AG10803 (cell line): ENCODE results near the gene ARHGAP10.

ENCODE experiments used
- DNase-seq: peaks from one replicate; pipeline ENCODE4 v3.0.0; 2010; ENCODE audit warnings: low read depth
- H3K4me3 ChIP-seq: 2 replicates; pipeline ENCODE4 v1.5.1; 2011; ENCODE audit warnings: mild to moderate bottlenecking, low read length, control low read depth
- TF ChIP-seq, protein P1 (sequence below): conservative IDR thresholded peaks from 2 replicates; pipeline ENCODE4 v1.5.1; 2011; ENCODE audit warnings: mild to moderate bottlenecking, low read length, control low read depth, inconsistent platforms

Gene ARHGAP10

DNA sequence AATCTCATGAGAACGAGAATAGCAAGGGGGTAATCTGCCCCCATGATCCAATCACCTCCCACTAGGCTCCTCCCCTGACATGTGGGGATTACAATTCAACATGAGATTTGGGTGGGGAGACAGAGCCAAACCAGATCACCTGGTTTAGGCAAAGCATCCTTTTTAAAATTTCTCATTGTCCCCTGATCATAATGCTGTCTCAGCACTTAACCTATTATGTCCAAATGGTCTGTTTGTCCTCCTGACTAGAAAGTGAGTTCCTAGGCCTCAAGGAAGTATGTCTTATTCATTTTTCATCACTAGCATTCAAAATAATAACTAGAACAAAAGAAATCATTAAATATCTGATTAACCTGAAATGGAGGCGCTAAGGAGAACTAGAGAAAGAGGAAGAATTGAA lies 40.1 kb upstream of the ARHGAP10 start:
- DNase-seq = no peak
- H3K4me3 ChIP-seq = no peak overlapping the region
- TF ChIP-seq, protein P1, sequence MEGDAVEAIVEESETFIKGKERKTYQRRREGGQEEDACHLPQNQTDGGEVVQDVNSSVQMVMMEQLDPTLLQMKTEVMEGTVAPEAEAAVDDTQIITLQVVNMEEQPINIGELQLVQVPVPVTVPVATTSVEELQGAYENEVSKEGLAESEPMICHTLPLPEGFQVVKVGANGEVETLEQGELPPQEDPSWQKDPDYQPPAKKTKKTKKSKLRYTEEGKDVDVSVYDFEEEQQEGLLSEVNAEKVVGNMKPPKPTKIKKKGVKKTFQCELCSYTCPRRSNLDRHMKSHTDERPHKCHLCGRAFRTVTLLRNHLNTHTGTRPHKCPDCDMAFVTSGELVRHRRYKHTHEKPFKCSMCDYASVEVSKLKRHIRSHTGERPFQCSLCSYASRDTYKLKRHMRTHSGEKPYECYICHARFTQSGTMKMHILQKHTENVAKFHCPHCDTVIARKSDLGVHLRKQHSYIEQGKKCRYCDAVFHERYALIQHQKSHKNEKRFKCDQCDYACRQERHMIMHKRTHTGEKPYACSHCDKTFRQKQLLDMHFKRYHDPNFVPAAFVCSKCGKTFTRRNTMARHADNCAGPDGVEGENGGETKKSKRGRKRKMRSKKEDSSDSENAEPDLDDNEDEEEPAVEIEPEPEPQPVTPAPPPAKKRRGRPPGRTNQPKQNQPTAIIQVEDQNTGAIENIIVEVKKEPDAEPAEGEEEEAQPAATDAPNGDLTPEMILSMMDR = no peak

DNA sequence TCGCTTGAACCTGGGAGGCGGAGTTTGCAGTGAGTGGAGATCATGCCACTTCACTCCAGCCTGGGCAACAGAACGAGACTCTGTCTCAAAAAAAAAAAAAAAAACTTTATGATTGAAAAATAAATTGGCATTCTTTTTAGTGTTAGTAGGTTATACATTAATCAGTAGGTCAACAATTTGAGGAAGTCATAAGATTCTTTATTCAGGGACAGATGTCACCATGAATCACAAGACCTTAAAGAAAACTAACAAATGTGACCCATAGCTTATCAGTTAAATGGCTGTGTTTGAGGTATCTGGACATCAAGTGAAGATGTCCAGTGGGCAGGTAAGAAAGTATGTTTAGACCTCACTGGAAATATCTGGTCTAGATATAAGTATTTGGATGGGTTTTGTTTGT lies 38.7 kb upstream of the ARHGAP10 start:
- TF ChIP-seq, protein P1 = no peak
- no peak for DNase-seq
- H3K4me3 ChIP-seq = no peak overlapping the region

DNA sequence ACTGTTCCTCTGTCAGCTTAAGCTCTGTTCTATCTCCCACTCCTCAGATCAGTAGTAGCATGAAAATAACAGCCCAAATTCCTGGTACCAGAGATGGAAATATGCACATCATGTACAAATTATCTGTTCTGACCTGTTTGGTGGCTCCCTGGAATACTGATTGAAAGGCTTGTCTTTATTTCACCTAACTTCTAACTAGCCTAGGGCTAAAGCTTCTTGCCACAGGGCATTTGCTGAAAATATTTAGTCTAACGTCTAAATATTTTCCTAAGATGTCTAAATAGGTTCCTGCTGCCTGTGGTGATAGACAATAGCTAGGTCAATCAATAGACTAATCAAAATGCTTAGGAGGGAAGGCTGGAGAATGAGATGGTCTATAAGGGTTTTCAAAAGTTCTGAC lies 35.0 kb upstream of the ARHGAP10 start:
- no peak for DNase-seq
- no peak overlapping the region for H3K4me3 ChIP-seq
- TF ChIP-seq, protein P1 = no peak

DNA sequence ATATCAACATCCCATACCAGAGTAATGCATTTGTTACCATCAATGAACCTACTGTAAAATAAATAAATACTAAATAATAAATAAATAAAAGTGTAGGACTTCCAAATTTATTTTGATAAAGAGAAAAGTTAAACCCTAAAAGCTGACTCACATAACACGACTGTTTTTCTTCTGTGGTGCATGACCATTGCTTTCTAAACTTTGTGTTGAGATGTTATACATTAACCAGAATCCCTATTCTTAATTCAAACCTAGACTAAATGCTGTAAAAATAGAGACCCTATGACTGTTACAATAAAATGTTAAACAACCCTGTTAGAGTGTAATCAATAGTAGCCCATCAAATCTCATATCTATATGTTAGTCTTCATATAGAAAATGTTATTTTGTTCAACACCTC lies 27.0 kb upstream of the ARHGAP10 start:
- no peak overlapping the region for H3K4me3 ChIP-seq
- TF ChIP-seq, protein P1 = no peak
- no peak for DNase-seq

DNA sequence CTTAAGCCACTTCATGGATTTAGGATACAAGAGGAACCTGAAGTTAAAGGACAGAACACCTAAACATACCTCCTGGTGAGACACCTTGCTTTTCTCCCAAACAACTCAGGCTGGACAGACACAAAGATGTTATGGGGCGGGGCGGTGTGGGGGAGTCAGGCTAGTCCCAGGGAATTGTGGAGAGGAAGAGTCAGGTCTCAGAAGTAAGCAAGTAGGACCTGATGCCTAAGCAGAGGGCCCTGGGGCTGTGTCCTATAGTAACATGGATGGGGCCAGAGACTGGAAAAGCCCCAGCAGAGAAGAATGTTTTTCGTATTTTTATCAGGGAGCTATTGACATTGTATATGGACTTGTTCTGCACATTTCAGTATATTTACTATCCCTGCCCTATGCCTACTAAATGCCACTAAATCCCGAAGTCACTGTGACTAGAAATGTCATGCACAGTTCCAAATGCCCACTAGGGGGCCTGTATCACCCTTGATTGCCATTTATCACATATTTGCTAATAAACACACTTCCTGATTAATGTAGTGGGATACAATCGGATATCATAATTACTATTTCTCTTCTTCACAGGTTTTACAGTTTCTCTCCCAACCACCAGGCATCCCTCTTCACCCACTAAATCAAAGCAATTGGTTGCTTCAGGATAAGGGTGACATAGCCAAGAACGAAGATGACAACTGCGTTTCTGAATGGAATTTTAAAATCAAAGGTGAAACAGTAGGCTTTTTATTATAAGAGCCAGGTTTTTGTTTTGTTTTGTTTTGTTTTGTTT lies 23.8 kb upstream of the ARHGAP10 start:
- H3K4me3 ChIP-seq = no peak overlapping the region
- TF ChIP-seq, protein P1 = peak; percentile 91
- peak; percentile 44 for DNase-seq

DNA sequence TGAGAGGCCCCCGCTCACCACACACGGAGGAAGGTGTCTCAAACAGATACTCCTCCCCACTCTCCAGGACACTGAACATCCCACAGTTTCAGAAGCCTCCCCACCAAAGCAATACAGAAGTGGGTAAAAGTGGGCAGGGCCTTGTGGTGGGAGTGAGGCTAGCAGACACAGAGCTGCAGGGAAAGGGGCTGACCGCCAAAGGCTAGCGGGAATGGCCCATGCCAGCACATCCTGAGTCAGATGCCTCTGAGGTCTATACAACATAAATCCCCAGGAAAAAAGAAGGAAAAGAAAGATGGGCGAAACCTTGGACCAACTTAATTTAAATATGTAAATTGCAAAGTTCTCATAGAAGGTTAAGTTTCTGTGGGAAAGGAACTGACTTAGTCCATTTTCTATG lies 21.9 kb upstream of the ARHGAP10 start:
- peak; percentile 29 for DNase-seq
- no peak overlapping the region for H3K4me3 ChIP-seq
- TF ChIP-seq, protein P1 = no peak
